IMR-90 (cell line): ENCODE results near the gene RHOU. TPM values are rescaled to one million over a fixed set of nuclear protein-coding genes. Genes with fewer than 3 reads are reported as not detected.

ENCODE experiments used
- ATAC-seq: fragments of 200-7000 bp; cut with Tn5 transposase; 2 replicates; pipeline ENCODE4 v1.9.1; 2020; ENCODE audit warnings: low read depth, mild to moderate bottlenecking, moderate library complexity
- BruUV-seq: library from RNA; stranded (reverse); fragments of 400-500 nt; replicated peaks from 2 replicates; lab custom pipeline; 2021; lab: Mats Ljungman, UMichigan
- CTCF ChIA-PET: fragments of 300-600 bp; formaldehyde crosslinking; extraction: SDS; loops from one replicate; lab custom pipeline; 2021; ENCODE audit warnings: antibody characterized with exemption; lab: Yijun Ruan, JAX
- POLR2A ChIA-PET: fragments of 300-600 bp; sonication (Branson Sonifier 250); formaldehyde crosslinking; loops from one replicate; lab custom pipeline; 2022; ENCODE audit warnings: antibody characterized with exemption; ENCODE audit not compliant: unreplicated experiment; lab: Charles Lee
- DNase-seq: peaks from one replicate; pipeline ENCODE4 v3.0.0; 2013
- H2AFZ ChIP-seq: replicated peaks from 2 replicates; pipeline ENCODE3; 2013; ENCODE audit warnings: low read length, mild to moderate bottlenecking; ENCODE audit not compliant: poor library complexity
- H2AK5ac ChIP-seq: 2 replicates; pipeline ENCODE4 v1.6.1; 2013; ENCODE audit warnings: low read depth, low read length, inconsistent platforms
- H2AK9ac ChIP-seq: replicated peaks from 2 replicates; pipeline ENCODE3; 2013; ENCODE audit warnings: mild to moderate bottlenecking, low read depth, low read length, moderate library complexity; ENCODE audit not compliant: poor library complexity
- H2BK120ac ChIP-seq: 2 replicates; pipeline ENCODE4 v1.6.1; 2013; ENCODE audit warnings: low read depth, low read length, inconsistent platforms
- H2BK15ac ChIP-seq: 3 replicates; pipeline ENCODE4 v1.6.1; 2013; ENCODE audit warnings: low read depth, low read length, inconsistent platforms
- H2BK20ac ChIP-seq: 2 replicates; pipeline ENCODE4 v1.6.1; 2013; ENCODE audit warnings: low read depth, mild to moderate bottlenecking, inconsistent platforms, low read length, moderate library complexity
- H2BK5ac ChIP-seq: 2 replicates; pipeline ENCODE4 v1.6.1; 2013; ENCODE audit warnings: mild to moderate bottlenecking, low read depth, low read length, inconsistent platforms; ENCODE audit not compliant: poor library complexity, severe bottlenecking
- H3K14ac ChIP-seq: replicated peaks from 2 replicates; pipeline ENCODE4 v1.6.1; 2013; ENCODE audit warnings: low read depth, low read length, inconsistent platforms
- H3K18ac ChIP-seq: 2 replicates; pipeline ENCODE4 v1.6.1; 2013; ENCODE audit warnings: low read depth, low read length, control low read depth
- H3K23ac ChIP-seq: 2 replicates; pipeline ENCODE4 v1.6.1; 2013; ENCODE audit warnings: low read depth, low read length, inconsistent platforms
- H3K27ac ChIP-seq: 2 replicates; pipeline ENCODE4 v1.5.1; 2013; ENCODE audit warnings: mild to moderate bottlenecking, control low read depth, low read length; ENCODE audit not compliant: insufficient read depth
- H3K27me3 ChIP-seq: 2 replicates; pipeline ENCODE4 v1.6.1; 2013; ENCODE audit warnings: low read length; ENCODE audit not compliant: control insufficient read depth, insufficient read depth
- H3K36me3 ChIP-seq: 2 replicates; pipeline ENCODE4 v1.6.1; 2013; ENCODE audit warnings: low read length, mixed read lengths; ENCODE audit not compliant: control insufficient read depth, insufficient read depth
- H3K4ac ChIP-seq: 2 replicates; pipeline ENCODE4 v1.6.1; 2013; ENCODE audit warnings: low read depth, low read length, inconsistent platforms
- H3K4me1 ChIP-seq: 2 replicates; pipeline ENCODE4 v1.6.1; 2013; ENCODE audit warnings: low read length, mixed read lengths; ENCODE audit not compliant: control insufficient read depth, insufficient read depth
- H3K4me2 ChIP-seq: 2 replicates; pipeline ENCODE4 v1.6.1; 2013; ENCODE audit warnings: low read depth, mild to moderate bottlenecking, control low read depth, low read length, moderate library complexity
- H3K4me3 ChIP-seq: 2 replicates; pipeline ENCODE4 v1.5.1; 2013; ENCODE audit warnings: low read depth, mild to moderate bottlenecking, control low read depth, low read length, moderate library complexity; ENCODE audit not compliant: insufficient read depth
- H3K56ac ChIP-seq: 2 replicates; pipeline ENCODE4 v1.6.1; 2013; ENCODE audit warnings: low read length, inconsistent platforms; ENCODE audit not compliant: insufficient read depth; ENCODE audit errors: extremely low read depth
- H3K79me1 ChIP-seq, 2 experiments: 2 replicates each; pipeline ENCODE4 v1.6.1; 2013; ENCODE audit warnings: low read length in 2 of 2, inconsistent platforms in 1 of 2, low read depth in 1 of 2
- H3K9ac ChIP-seq: 2 replicates; pipeline ENCODE4 v1.6.1; 2013; ENCODE audit warnings: low read depth, low read length, control low read depth
- H3K9me1 ChIP-seq: 2 replicates; pipeline ENCODE4 v1.6.1; 2013; ENCODE audit warnings: low read length, inconsistent platforms; ENCODE audit not compliant: insufficient read depth
- H3K9me3 ChIP-seq: 2 replicates; pipeline ENCODE4 v1.6.1; 2013; ENCODE audit warnings: low read length; ENCODE audit not compliant: control insufficient read depth, insufficient read depth
- H4K20me1 ChIP-seq: 2 replicates; pipeline ENCODE4 v1.6.1; 2013; ENCODE audit warnings: low read length, inconsistent platforms; ENCODE audit not compliant: insufficient read depth
- H4K5ac ChIP-seq: 2 replicates; pipeline ENCODE4 v1.6.1; 2013; ENCODE audit warnings: mild to moderate bottlenecking, low read depth, low read length, control low read depth
- H4K8ac ChIP-seq, 2 experiments: 2 replicates each; pipeline ENCODE4 v1.6.1; 2013; ENCODE audit warnings: low read depth in 2 of 2, low read length in 2 of 2, control low read depth in 1 of 2, inconsistent platforms in 1 of 2
- H4K91ac ChIP-seq: 2 replicates; pipeline ENCODE4 v1.6.1; 2013; ENCODE audit warnings: low read depth, low read length, inconsistent platforms; ENCODE audit not compliant: insufficient read depth
- BHLHE40 ChIP-seq: fragments of 150-350 bp; IDR thresholded peaks from 2 replicates; pipeline ENCODE4 v1.6.1; 2016; ENCODE audit warnings: mild to moderate bottlenecking, low read depth, low read length
- CHD1 ChIP-seq: IDR thresholded peaks from 2 replicates; pipeline ENCODE4 v1.6.1; 2012; ENCODE audit warnings: low read depth, low read length, improper control_type of control experiment
- MAFK ChIP-seq: IDR thresholded peaks from 2 replicates; pipeline ENCODE4 v1.6.1; 2012; ENCODE audit warnings: low read depth, low read length, improper control_type of control experiment
- MAZ ChIP-seq: IDR thresholded peaks from 2 replicates; pipeline ENCODE4 v1.6.1; 2012; ENCODE audit warnings: low read depth, mild to moderate bottlenecking, low read length, improper control_type of control experiment, moderate library complexity, borderline replicate concordance
- MXI1 ChIP-seq: IDR thresholded peaks from 2 replicates; pipeline ENCODE4 v1.6.1; 2012; ENCODE audit warnings: low read depth, mild to moderate bottlenecking, low read length, moderate library complexity, borderline replicate concordance
- POLR2A ChIP-seq: IDR thresholded peaks from 2 replicates; pipeline ENCODE4 v1.6.1; 2012; ENCODE audit warnings: mild to moderate bottlenecking, low read depth, low read length
- RFX5 ChIP-seq: IDR thresholded peaks from 2 replicates; pipeline ENCODE4 v1.8.0; 2012; ENCODE audit warnings: low read depth, mild to moderate bottlenecking, low read length, moderate library complexity
- WGBS, 2 experiments: methylation state at CpG; one replicate each; pipeline versions ENCODE4 v1.1.5 to v1.1.7; 2013; ENCODE audit warnings: missing lambda C conversion rate in 2 of 2; ENCODE audit not compliant: insufficient read length in 1 of 2; ENCODE audit errors: extremely low coverage in 2 of 2; 5-methylcytosine and 5-hydroxymethylcytosine counted together
- dilution Hi-C: fragments of 300-500 bp; cut with HindIII; formaldehyde crosslinking; loops from one replicate; pipeline ENCODE4 v1.14.3; 2018; ENCODE audit warnings: low sequenced_read_pairs; ENCODE audit not compliant: unreplicated experiment
- in situ Hi-C: fragments of 300-500 bp; cut with MboI; formaldehyde crosslinking; loops from 3 replicates; pipeline ENCODE4 v1.14.3; 2019; ENCODE audit warnings: low sequenced_read_pairs, inconsistent platforms, mixed read lengths
- intact Hi-C: fragments of 100-400 bp; cut with micrococcal nuclease; formaldehyde crosslinking; loops from 2 replicates; pipeline ENCODE4 v1.10.0; 2022
- polyA plus RNA-seq, 3 experiments: library from polyadenylated mRNA; depleted of rRNA; stranded (reverse); fragments of >200 nt; gene quantifications; 2 replicates each; pipeline ENCODE4 v1.2.3, GENCODE V29; 2012; ENCODE audit warnings: low replicate concordance in 1 of 3
- total RNA-seq: library from RNA; depleted of rRNA; stranded (reverse); fragments of >200 nt; gene quantifications from 2 replicates; pipeline ENCODE4 v1.2.3, GENCODE V29; 2012
- TF ChIP-seq, protein P1 (sequence below): fragments of 150-350 bp; IDR thresholded peaks from 2 replicates; pipeline ENCODE4 v1.6.1; 2017; ENCODE audit warnings: mild to moderate bottlenecking, antibody characterized with exemption, low read length, low read depth
- TF ChIP-seq, protein P2 (sequence below): conservative IDR thresholded peaks from 2 replicates; pipeline ENCODE4 v1.5.1; 2012; ENCODE audit warnings: mild to moderate bottlenecking, low read depth, low read length, improper control_type of control experiment

Gene RHOU
- total and polyA plus RNA-seq, 2 of the 4 experiments (the other 2 are of a cell fraction), result 0.44 to 0.72 TPM

DNA sequence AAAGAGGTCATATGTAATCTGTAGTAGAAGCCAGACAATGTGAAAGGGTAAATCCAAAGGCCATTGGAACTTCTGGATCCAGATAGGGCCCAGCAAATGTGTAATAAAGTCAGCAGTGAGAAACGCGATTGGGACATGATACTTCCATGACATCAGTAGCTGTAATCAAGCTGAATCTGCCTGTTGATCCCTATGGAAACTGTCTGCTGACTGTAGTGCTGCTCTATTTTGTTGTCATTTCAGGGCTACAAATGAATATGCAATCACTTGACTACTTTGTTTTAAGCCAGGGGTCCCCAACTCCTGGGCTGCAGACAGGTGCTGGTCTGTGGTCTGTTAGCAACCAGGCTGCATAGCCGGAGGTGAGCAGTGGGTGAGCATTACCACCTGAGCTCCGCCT, 46.0 kb upstream of the RHOU start:
- no peak overlapping the region for H4K91ac ChIP-seq
- H3K27ac ChIP-seq, result no peak overlapping the region
- no peak overlapping the region for H2AK5ac ChIP-seq
- intact Hi-C loops (no loop called here), in situ Hi-C loops (no loop called here), dilution Hi-C loops (no loop called here)
- H3K9me3 ChIP-seq, result no peaks in the 10 kb centered on the region
- no peak overlapping the region for H2AK9ac ChIP-seq
- no peaks in the 10 kb centered on the region for H3K4me1 ChIP-seq
- H3K18ac ChIP-seq, result no peak overlapping the region
- no peaks in the 10 kb centered on the region for H3K36me3 ChIP-seq
- peaks cover 10% of the 10 kb centered on the region for H3K27me3 ChIP-seq
- TF ChIP-seq, protein P1, sequence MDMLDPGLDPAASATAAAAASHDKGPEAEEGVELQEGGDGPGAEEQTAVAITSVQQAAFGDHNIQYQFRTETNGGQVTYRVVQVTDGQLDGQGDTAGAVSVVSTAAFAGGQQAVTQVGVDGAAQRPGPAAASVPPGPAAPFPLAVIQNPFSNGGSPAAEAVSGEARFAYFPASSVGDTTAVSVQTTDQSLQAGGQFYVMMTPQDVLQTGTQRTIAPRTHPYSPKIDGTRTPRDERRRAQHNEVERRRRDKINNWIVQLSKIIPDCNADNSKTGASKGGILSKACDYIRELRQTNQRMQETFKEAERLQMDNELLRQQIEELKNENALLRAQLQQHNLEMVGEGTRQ, result no peak
- TF ChIP-seq POLR2A, result no peak
- no peak for TF ChIP-seq MAZ
- TF ChIP-seq RFX5, result no peak
- TF ChIP-seq MAFK, result no peak
- TF ChIP-seq BHLHE40, result no peak
- TF ChIP-seq CHD1, result no peak
- TF ChIP-seq, protein P2, sequence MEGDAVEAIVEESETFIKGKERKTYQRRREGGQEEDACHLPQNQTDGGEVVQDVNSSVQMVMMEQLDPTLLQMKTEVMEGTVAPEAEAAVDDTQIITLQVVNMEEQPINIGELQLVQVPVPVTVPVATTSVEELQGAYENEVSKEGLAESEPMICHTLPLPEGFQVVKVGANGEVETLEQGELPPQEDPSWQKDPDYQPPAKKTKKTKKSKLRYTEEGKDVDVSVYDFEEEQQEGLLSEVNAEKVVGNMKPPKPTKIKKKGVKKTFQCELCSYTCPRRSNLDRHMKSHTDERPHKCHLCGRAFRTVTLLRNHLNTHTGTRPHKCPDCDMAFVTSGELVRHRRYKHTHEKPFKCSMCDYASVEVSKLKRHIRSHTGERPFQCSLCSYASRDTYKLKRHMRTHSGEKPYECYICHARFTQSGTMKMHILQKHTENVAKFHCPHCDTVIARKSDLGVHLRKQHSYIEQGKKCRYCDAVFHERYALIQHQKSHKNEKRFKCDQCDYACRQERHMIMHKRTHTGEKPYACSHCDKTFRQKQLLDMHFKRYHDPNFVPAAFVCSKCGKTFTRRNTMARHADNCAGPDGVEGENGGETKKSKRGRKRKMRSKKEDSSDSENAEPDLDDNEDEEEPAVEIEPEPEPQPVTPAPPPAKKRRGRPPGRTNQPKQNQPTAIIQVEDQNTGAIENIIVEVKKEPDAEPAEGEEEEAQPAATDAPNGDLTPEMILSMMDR, result no peak
- no peak for TF ChIP-seq MXI1
- no peak overlapping the region for H3K4me3 ChIP-seq
- no peak overlapping the region for H3K56ac ChIP-seq
- no peak overlapping the region for H2BK120ac ChIP-seq
- no peaks in the 10 kb centered on the region for H4K20me1 ChIP-seq
- no TSS peak for BruUV-seq
- DNase-seq (no peak), ATAC-seq (no peak)
- H3K9ac ChIP-seq, result no peak overlapping the region
- no peak overlapping the region for H3K14ac ChIP-seq
- no peak overlapping the region for H4K8ac ChIP-seq
- H2BK5ac ChIP-seq, result no peak overlapping the region
- H3K9me1 ChIP-seq, result no peaks in the 10 kb centered on the region
- ChIA-PET POLR2A (no interaction called here), CTCF (no interaction called here)
- H3K79me1 ChIP-seq, result no peaks in the 10 kb centered on the region
- no peak overlapping the region for H2BK15ac ChIP-seq
- no peak overlapping the region for H3K4me2 ChIP-seq
- no peak overlapping the region for H3K4ac ChIP-seq
- WGBS, 2 experiments, result 80% methylated on average over 2 of the region's 4 CpGs; no CpG with 5 or more reads in 1 of the 2 experiments
- no peak overlapping the region for H4K5ac ChIP-seq
- no peak overlapping the region for H2AFZ ChIP-seq
- H2BK20ac ChIP-seq, result no peak overlapping the region
- no peak overlapping the region for H3K23ac ChIP-seq
